A549 (cell line): Measurements from ENCODE around the gene KIAA1671.

Source experiments
- BCL3 ChIP-seq: fragments of >200 bp; sonication (Bioruptor Twin); formaldehyde crosslinking; IDR thresholded peaks from 3 replicates; pipeline ENCODE4 v1.6.1; 2016
- CTCF ChIP-seq: fragments of >200 bp; sonication (Bioruptor Twin); formaldehyde crosslinking; IDR thresholded peaks from 3 replicates; pipeline ENCODE4 v1.5.1; 2016
- E2F6 ChIP-seq: IDR thresholded peaks from 2 replicates; pipeline ENCODE4 v1.6.1; 2012; ENCODE audit warnings: low read depth, borderline replicate concordance
- HES2 ChIP-seq: fragments of >200 bp; sonication (Bioruptor Twin); formaldehyde crosslinking; IDR thresholded peaks from 2 replicates; pipeline ENCODE4 v1.6.1; 2016
- JUNB ChIP-seq: fragments of >200 bp; sonication (Bioruptor Twin); formaldehyde crosslinking; IDR thresholded peaks from 2 replicates; pipeline ENCODE4 v1.6.1; 2016
- KDM5A ChIP-seq: fragments of 200-600 bp; sonication (generic); IDR thresholded peaks from 2 replicates; pipeline ENCODE4 v1.6.1; 2016; ENCODE audit warnings: antibody characterized with exemption, mild to moderate bottlenecking
- POLR2A ChIP-seq: IDR thresholded peaks from 2 replicates; pipeline ENCODE4 v1.6.1; 2012; ENCODE audit warnings: mild to moderate bottlenecking, low read length
- RNF2 ChIP-seq: fragments of 200-600 bp; sonication (generic); IDR thresholded peaks from 2 replicates; pipeline ENCODE4 v1.6.1; 2016; ENCODE audit warnings: low read depth, mild to moderate bottlenecking, antibody characterized with exemption, moderate library complexity, borderline replicate concordance
- SMC3 ChIP-seq: fragments of >200 bp; sonication (Bioruptor Twin); formaldehyde crosslinking; IDR thresholded peaks from 3 replicates; pipeline ENCODE4 v1.6.1; 2018; ENCODE audit warnings: inconsistent platforms
- ZNF302 ChIP-seq: fragments of 250-450 bp; sonication (Bioruptor Pico); IDR thresholded peaks from 2 replicates; pipeline ENCODE4 v1.9.0; 2021; ENCODE audit warnings: inconsistent platforms, mild to moderate bottlenecking, moderate library complexity

- TF ChIP-seq RNF2 (no peak), CTCF (no peak), KDM5A (no peak), BCL3 (no peak), JUNB (no peak), POLR2A (no peak), HES2 (no peak), SMC3 (no peak), E2F6 (no peak), ZNF302 (CRISPR knock-in tag) (no peak)
Observed at GRCh38 chr22:25146906-25147641, 194.6 kb downstream of the KIAA1671 start.
